Raji (cell line): Measurements from ENCODE around the gene WDR86.

Source experiments
- POLR2A ChIP-seq: IDR thresholded peaks from 2 replicates; pipeline ENCODE4 v1.6.1; 2011; ENCODE audit warnings: low read depth, low read length, control low read depth; ENCODE audit not compliant: insufficient read depth

WDR86 gene

DNA sequence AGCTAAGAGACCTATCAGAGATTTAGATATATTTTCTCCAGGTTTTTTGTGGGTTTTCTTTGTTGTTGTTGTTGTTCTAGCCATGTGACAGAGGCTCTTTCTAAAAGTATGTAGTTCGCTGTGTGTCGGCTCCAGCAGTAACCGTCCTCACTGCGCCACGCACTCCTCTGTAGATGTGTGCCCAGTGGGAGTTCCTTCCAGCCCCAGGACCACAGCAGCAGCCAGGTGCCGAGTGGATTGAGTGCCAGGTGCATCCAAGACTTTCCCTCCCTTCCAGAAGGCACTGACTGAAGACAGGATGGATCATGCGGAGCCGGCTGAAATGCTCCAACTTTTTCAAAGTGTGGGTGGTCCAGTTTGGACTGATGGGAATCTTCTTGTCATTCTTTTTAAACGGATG lies 31.8 kb downstream of the WDR86 start:
- no peak for TF ChIP-seq POLR2A

- TF ChIP-seq POLR2A = no peak
Measured at GRCh38 chr7:151377406-151377805, 32.4 kb downstream of the WDR86 start.

- TF ChIP-seq POLR2A = no peak
Measured at GRCh38 chr7:151376218-151376902, 33.5 kb downstream of the WDR86 start.

- no peak for TF ChIP-seq POLR2A
Measured at GRCh38 chr7:151375530-151376217, 34.2 kb downstream of the WDR86 start.

DNA sequence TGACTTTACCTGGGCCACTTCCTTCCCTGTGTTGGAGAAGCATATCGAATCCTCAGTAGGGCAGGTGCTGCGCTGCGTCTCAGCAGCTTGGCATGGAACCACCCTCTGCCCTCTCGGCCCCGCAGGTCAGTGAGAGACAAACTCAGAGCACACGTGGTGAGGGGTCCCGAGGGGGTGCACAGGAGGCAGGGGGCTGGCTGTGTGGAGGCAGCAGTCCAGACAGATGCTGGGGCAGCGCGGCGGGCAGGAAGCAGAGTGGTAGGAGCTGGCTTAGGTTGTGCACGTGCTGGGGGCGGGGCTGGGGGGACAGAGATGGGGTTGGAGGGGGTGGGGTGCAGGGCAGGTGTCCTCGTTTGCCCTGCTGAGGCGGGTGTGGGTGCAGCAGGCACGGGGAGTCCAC lies 35.1 kb downstream of the WDR86 start:
- no peak for TF ChIP-seq POLR2A

DNA sequence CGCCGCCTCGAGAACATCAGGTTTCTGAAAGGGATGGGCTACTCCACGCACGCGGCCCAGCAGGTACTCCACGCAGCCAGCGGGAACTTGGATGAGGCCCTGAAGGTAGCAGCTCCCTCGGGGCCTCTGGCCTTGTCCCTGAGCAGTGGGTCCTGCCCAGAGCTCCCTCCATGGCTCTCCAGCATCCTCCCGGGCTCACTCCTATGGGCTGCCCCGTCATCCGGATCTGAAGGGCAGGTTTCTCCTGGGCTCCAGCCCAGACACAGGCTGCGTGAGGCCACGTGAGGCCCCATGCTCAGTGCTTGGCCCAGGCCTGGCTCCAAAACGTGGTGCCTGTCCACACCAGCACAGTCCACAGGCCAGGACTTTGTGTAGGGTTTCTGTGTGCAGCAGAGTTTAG lies 35.7 kb downstream of the WDR86 start:
- TF ChIP-seq POLR2A = no peak

DNA sequence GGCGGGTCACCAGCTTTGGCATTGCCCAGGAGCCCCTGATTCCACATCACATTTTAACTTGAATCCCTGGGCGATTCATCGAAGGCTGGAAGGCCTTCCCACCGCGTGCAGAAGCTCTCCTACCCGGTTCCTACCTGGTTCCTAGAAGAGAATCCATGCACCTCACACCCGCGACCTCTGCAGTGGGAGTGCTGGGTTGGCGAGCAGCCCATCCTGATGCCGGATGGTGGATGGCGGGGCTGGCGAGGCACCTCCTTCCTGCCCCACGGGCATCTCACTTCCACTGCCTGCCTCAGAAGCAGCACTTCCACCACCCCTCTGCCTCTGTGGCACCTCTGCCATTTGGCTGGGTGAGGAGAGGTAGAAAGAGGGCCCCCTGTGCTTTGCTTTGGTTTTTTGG lies 36.2 kb downstream of the WDR86 start:
- TF ChIP-seq POLR2A = no peak

- TF ChIP-seq POLR2A = no peak
Measured at GRCh38 chr7:151372612-151373265, 37.1 kb downstream of the WDR86 start.

- no peak for TF ChIP-seq POLR2A
Measured at GRCh38 chr7:151371266-151371665, 38.6 kb downstream of the WDR86 start.

DNA sequence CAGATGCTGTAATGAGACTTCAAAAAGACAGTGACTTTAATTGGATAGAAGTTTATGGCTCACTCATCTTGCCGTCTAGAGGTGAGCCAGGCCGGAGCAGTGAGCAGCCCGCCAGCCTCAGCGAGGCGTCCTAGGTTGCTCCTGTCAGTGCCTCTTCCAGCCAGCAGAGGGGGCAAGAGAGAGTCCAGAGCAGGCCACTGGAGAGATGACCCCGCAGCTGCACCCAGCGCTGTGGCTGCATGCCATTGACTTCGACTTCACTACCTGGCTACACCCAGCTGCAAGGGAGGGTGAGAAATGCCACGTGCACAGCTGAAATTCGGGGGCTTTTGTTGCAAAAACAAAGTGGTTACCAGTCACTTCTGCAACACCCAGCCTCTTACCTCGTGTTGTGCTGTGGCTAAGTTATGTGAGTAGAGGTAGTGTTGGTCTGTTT lies 41.7 kb downstream of the WDR86 start:
- TF ChIP-seq POLR2A = no peak

DNA sequence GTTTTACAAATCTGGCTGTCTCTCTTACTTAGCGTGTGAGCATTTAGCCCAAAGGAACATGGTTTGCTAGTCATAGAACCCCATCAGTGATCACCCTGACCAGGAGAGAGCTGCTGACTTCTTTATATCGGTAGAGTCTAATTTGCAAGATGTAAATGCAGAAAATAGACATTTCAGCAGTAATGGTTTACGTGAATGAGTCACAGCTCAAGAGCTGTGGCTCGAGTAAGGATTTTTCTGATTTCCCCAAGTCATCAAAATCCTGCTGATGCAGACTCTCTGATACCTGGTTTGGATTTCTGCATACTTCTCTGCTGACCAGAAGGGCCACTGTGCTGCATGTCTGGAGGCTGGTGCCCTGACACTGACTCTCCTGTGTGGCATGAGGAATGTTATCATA lies 42.6 kb downstream of the WDR86 start:
- TF ChIP-seq POLR2A = no peak

DNA sequence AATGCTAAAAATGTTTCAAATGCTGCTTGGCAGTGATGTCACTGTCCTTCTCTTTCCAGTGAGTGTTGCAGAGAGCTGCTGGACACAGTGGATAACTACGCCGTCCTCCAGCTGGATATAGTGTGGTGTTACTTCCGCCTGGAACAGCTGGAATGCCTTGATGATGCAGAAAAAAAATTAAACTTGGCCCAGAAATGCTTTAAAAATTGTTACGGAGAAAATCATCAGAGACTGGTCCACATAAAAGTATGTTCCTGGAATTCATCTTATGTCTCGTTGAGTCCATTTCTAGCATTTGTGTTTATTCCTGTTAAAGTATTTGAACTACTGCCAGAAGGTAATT lies 43.0 kb downstream of the WDR86 start:
- TF ChIP-seq POLR2A = no peak

- no peak for TF ChIP-seq POLR2A
Measured at GRCh38 chr7:151366166-151366879, 43.5 kb downstream of the WDR86 start.

- no peak for TF ChIP-seq POLR2A
Measured at GRCh38 chr7:151363182-151363581, 46.7 kb downstream of the WDR86 start.

DNA sequence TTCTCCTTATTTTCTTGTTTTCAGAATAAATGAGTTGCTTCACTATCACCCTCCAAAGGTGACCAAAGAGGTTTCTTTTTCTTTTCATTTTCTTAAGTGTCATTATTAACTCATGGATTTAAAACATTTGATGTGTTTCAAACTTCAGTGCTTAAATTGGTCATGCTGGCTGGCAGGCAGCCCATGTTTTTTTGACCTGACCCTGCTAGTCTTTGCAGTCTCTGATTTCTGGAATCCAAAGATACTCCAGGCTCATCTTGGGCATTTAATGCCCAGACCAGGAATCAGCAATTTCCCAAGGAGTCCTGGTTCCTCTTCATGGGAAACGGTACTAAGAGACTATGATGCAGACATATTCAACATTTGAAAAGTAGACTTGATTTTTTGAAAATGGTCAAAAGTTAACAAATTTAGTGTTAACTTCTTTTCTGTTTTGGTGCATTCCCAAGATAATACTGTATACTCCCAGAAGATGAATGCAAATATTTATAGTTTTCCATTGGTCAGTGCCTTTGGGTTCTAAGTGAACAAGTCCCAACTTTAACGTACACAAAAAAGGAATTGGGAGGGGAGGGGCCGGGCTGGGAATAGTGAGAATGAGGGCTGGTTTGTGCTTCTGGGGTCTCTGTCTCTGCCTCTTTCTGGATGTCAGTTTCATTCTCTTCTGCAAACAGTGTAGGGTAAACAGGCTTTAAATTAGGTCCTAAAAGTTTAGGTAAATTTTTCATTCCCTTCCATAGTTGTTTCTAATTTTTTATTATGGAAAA lies 48.5 kb downstream of the WDR86 start:
- TF ChIP-seq POLR2A = no peak
